Skeletal muscle satellite cell (primary cell): ENCODE results near the gene LAMP1.

Experiments used
- H3K27me3 ChIP-seq: 2 replicates; pipeline ENCODE4 v1.7.0; 2013; ENCODE audit warnings: low read length; ENCODE audit not compliant: control insufficient read depth, insufficient read depth
- H3K36me3 ChIP-seq: 2 replicates; pipeline ENCODE4 v1.7.0; 2013; ENCODE audit warnings: mild to moderate bottlenecking, control low read depth, low read length; ENCODE audit not compliant: insufficient read depth
- H3K4me1 ChIP-seq: 2 replicates; pipeline ENCODE4 v1.7.0; 2013; ENCODE audit warnings: low read length; ENCODE audit not compliant: control insufficient read depth, insufficient read depth
- H3K4me2 ChIP-seq: 2 replicates; pipeline ENCODE4 v1.7.0; 2013; ENCODE audit warnings: mild to moderate bottlenecking, low read length
- H3K4me3 ChIP-seq: 2 replicates; pipeline ENCODE4 v1.7.0; 2013; ENCODE audit warnings: low read length
- H3K9ac ChIP-seq: 2 replicates; pipeline ENCODE4 v1.7.0; 2013; ENCODE audit warnings: mild to moderate bottlenecking, low read depth, low read length, moderate library complexity
- H3K9me3 ChIP-seq: replicated peaks from 2 replicates; pipeline ENCODE4 v1.7.0; 2013; ENCODE audit warnings: mild to moderate bottlenecking, control low read depth, low read length

Gene LAMP1

DNA sequence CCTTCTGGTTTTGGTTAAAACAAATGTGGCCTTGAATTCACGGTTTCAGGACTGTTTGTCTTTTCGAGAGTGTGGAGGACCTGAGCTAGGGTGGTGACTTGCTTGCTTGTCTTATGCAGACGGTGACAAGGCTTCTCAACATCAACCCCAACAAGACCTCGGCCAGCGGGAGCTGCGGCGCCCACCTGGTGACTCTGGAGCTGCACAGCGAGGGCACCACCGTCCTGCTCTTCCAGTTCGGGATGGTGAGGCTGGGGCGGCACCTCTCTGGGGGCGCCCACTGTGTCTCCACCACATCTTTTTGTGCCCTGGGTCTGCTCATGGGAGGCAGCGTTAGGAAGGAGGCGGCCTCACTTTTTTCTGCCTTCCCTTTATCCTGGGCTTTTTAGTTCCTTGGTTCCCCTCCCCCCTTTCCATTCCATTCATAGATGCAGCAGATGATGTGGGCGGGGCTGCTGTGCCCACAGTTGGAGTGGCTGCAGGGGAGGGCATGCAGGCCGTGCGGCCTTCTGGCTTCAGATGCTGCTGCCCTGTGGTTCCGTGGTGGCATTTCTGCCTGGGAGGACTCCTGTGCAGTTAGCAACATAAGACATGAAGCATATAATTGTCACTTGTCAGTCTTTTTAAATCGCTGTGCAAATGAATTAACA, 23.3 kb downstream of the LAMP1 start:
- no peaks in the 10 kb centered on the region for H3K4me1 ChIP-seq
- peaks cover 70% of the 10 kb centered on the region for H3K36me3 ChIP-seq
- no peaks in the 10 kb centered on the region for H3K9me3 ChIP-seq
- H3K4me2 ChIP-seq = no peak overlapping the region
- H3K9ac ChIP-seq = no peak overlapping the region
- H3K4me3 ChIP-seq = no peak overlapping the region
- no peaks in the 10 kb centered on the region for H3K27me3 ChIP-seq

DNA sequence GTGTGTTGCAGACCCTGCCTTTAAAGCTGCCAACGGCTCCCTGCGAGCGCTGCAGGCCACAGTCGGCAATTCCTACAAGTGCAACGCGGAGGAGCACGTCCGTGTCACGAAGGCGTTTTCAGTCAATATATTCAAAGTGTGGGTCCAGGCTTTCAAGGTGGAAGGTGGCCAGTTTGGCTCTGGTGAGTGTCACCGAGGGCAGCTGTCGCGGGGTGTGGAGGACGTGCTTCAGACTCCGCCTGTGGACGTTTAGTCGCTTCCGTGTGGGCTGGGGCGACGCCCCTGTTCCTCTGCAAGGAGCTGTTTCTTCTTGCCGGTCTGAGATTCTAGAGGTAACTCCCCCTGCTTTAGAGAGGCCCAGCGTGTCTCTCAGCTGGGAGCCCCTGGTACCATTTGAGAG, 24.5 kb downstream of the LAMP1 start:
- H3K27me3 ChIP-seq = no peaks in the 10 kb centered on the region

DNA sequence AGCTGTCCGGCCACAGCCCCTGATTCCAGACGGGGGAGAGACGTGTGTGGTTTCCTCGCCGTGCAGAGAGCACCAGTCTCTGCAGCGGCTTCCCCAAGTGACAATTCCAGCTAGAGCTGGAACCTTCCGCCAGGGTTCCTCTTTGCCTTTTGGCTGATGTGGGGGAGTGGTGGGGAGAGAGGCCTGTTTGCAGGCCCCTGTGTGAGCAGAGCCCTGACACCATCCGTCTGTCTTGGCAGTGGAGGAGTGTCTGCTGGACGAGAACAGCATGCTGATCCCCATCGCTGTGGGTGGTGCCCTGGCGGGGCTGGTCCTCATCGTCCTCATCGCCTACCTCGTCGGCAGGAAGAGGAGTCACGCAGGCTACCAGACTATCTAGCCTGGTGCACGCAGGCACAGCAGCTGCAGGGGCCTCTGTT, 25.0 kb downstream of the LAMP1 start:
- no peak overlapping the region for H3K4me2 ChIP-seq
- no peak overlapping the region for H3K4me3 ChIP-seq
- no peaks in the 10 kb centered on the region for H3K9me3 ChIP-seq
- H3K27me3 ChIP-seq = no peaks in the 10 kb centered on the region
- H3K4me1 ChIP-seq = no peaks in the 10 kb centered on the region
- no peak overlapping the region for H3K9ac ChIP-seq
- H3K36me3 ChIP-seq = peaks cover 71% of the 10 kb centered on the region

More for the DNA sequence above, 24.5 kb downstream of the LAMP1 start:
- Histone ChIP-seq H3K4me3 (no peak overlapping the region), H3K9me3 (no peaks in the 10 kb centered on the region), H3K9ac (no peak overlapping the region), H3K4me2 (no peak overlapping the region), H3K36me3 (peaks cover 76% of the 10 kb centered on the region), H3K4me1 (no peaks in the 10 kb centered on the region)

DNA sequence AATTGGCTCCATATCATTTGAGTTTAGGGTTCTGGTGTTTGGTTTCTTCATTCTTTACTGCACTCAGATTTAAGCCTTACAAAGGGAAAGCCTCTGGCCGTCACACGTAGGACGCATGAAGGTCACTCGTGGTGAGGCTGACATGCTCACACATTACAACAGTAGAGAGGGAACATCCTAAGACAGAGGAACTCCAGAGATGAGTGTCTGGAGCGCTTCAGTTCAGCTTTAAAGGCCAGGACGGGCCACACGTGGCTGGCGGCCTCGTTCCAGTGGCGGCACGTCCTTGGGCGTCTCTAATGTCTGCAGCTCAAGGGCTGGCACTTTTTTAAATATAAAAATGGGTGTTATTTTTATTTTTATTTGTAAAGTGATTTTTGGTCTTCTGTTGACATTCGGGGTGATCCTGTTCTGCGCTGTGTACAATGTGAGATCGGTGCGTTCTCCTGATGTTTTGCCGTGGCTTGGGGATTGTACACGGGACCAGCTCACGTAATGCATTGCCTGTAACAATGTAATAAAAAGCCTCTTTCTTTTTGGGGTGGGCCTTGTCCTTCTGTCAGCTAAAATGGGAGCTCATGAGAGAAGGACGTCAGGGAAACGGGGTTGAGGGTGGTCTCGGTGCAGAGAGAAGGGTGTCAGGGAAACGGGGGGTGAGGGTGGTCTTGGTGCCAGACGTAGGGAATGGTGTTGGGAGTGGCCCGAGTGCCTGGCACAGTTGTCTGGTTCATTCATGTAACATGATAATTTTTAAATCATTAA, 26.0 kb downstream of the LAMP1 start:
- peaks cover 61% of the 10 kb centered on the region for H3K36me3 ChIP-seq
- H3K27me3 ChIP-seq = no peaks in the 10 kb centered on the region
- no peak overlapping the region for H3K4me3 ChIP-seq
- H3K9ac ChIP-seq = no peak overlapping the region
- no peak overlapping the region for H3K4me2 ChIP-seq
- H3K9me3 ChIP-seq = no peaks in the 10 kb centered on the region
- H3K4me1 ChIP-seq = no peaks in the 10 kb centered on the region

DNA sequence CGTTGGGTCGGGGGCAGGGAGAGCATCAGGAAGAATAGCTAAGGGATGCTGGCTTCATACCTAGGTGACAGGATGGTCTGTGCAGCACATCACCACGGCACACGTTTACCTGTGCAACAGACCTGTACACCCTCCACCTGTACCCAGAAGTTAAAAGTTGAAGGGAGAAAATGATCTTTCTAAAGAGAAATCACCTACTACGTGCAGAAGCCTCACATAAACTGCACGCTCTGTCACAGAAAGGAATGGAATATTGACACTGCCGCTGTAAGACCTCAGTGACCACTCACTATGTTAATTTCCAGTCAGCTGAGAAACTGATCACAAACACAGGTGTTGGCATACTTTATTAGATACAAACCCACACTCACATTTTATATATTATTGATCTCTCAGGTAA, 26.8 kb downstream of the LAMP1 start:
- H3K4me2 ChIP-seq = no peak overlapping the region
- no peak overlapping the region for H3K4me3 ChIP-seq
- no peaks in the 10 kb centered on the region for H3K4me1 ChIP-seq
- peaks cover 55% of the 10 kb centered on the region for H3K36me3 ChIP-seq
- no peaks in the 10 kb centered on the region for H3K9me3 ChIP-seq
- no peak overlapping the region for H3K9ac ChIP-seq
- no peaks in the 10 kb centered on the region for H3K27me3 ChIP-seq

DNA sequence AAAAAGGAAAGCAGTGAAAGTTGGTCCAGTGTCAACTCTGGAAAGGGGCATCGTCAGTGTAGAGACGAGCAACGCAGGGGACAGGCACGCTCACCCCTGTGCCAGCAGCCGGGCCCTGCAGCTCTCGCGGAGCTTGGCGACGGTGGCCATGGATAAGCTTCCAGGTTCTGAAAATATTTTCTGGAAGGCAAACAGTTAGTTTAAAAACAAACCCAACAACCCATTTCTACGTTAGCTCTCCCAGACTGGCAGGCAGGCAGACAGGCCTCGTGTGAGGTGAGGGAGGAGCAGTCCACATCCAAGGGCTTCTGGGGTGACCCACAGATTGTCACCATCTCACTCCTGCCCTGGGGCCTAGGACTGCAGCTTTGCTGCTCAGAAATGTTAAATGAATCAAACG, 27.4 kb downstream of the LAMP1 start:
- Histone ChIP-seq H3K9ac (no peak overlapping the region), H3K36me3 (peaks cover 50% of the 10 kb centered on the region), H3K4me1 (no peaks in the 10 kb centered on the region), H3K4me3 (no peak overlapping the region), H3K4me2 (no peak overlapping the region), H3K27me3 (no peaks in the 10 kb centered on the region), H3K9me3 (no peaks in the 10 kb centered on the region)

DNA sequence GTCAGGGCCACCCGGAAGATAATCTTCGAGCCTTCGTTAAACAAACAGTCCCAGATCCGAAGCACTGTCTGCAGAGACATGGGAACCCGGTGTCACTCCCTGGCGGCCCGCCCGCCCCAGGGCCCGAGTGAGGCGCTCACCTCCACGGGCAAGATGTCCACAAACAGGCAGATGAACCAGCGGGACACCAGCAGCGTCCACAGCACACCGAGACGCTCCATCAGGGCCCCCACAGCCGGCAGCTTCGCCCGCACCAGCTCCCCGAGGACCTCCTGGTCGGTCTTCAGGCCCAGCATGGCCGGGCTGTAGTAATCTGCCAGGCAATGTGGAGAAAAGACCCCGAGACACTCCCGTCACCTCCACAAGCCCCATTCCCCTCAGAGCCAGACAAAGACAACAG, 28.7 kb downstream of the LAMP1 start:
- Histone ChIP-seq H3K9me3 (no peaks in the 10 kb centered on the region), H3K4me2 (no peak overlapping the region), H3K4me3 (no peak overlapping the region), H3K9ac (no peak overlapping the region), H3K27me3 (no peaks in the 10 kb centered on the region), H3K4me1 (no peaks in the 10 kb centered on the region), H3K36me3 (peaks cover 38% of the 10 kb centered on the region)

DNA sequence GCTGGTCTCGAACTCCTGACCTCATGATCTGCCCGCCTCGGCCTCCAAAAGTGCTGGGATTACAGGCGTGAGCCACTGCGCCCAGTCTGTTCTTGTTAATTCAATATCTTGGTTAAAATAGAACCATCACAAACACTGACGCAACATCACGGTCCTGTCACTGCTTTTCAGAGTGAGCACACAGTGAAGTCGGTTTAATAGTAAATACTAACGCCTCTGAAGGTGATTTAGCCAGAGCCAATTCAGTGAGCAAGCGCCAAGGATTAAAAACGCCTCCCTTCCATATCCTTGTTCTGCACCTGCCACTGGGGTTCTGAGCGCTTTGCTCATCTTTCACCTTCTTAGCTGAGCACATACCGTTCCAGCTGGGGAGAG, 30.3 kb downstream of the LAMP1 start:
- no peak overlapping the region for H3K4me3 ChIP-seq
- H3K9me3 ChIP-seq = no peaks in the 10 kb centered on the region
- peaks cover 23% of the 10 kb centered on the region for H3K36me3 ChIP-seq
- no peak overlapping the region for H3K4me2 ChIP-seq
- no peaks in the 10 kb centered on the region for H3K4me1 ChIP-seq
- no peak overlapping the region for H3K9ac ChIP-seq
- no peaks in the 10 kb centered on the region for H3K27me3 ChIP-seq

DNA sequence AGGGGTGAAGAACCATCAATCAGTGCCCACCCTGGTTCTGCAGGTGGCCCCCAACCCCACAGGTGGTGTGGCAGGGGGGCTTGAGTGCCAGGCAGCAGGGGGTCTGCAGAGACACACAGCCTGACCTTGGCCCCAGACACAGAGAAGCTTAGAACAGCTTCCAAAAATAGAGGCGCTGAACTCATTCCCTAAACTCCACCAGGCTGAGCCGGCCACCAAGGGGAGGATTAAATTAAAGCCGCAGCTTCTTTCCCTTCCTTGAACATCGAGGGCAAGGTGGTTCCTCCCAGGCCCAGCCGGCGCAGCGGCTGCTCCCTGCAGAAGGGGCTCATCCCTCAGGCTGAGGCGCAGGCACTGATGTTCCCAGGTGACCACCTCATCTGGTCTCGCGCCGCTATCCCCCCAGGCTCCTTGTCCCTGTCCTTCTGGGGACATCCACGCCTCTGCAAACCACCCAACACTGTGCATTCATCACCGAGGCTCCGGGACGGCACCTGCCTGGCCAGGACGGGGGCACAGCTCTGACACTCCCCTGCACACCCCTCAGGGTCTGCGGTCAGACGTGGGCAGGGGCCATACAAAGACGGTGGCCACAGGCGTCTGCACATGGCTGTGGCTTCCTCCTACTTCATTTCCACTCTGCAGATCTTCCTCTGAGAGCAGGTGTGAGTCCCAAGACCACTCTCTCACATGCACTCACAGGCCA, 30.9 kb downstream of the LAMP1 start:
- Histone ChIP-seq H3K9me3 (no peaks in the 10 kb centered on the region), H3K9ac (no peak overlapping the region), H3K27me3 (no peaks in the 10 kb centered on the region), H3K4me3 (no peak overlapping the region), H3K4me1 (no peaks in the 10 kb centered on the region), H3K4me2 (no peak overlapping the region), H3K36me3 (peaks cover 21% of the 10 kb centered on the region)

DNA sequence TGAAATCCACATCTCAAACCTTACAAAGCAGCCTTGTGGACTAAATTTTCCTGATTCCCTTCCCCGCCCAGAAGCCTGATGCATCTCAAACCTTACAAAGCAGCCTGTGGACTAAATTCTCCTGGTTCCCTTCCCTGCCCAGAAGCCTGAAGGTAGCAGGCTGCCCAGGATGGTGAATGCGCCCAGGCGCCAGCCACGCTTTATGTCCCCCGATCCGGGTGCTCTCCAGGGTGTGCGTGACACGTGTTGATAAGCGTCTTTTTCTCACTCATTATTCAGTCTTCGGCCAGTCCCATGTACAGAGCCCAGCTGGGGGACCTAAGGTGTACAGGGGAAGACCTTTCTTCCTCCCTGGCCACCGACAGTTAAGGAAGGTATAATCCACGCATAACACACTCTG, 31.8 kb downstream of the LAMP1 start:
- no peaks in the 10 kb centered on the region for H3K4me1 ChIP-seq
- no peak overlapping the region for H3K4me3 ChIP-seq
- no peak overlapping the region for H3K4me2 ChIP-seq
- peaks cover 12% of the 10 kb centered on the region for H3K36me3 ChIP-seq
- H3K9me3 ChIP-seq = no peaks in the 10 kb centered on the region
- no peaks in the 10 kb centered on the region for H3K27me3 ChIP-seq
- no peak overlapping the region for H3K9ac ChIP-seq

DNA sequence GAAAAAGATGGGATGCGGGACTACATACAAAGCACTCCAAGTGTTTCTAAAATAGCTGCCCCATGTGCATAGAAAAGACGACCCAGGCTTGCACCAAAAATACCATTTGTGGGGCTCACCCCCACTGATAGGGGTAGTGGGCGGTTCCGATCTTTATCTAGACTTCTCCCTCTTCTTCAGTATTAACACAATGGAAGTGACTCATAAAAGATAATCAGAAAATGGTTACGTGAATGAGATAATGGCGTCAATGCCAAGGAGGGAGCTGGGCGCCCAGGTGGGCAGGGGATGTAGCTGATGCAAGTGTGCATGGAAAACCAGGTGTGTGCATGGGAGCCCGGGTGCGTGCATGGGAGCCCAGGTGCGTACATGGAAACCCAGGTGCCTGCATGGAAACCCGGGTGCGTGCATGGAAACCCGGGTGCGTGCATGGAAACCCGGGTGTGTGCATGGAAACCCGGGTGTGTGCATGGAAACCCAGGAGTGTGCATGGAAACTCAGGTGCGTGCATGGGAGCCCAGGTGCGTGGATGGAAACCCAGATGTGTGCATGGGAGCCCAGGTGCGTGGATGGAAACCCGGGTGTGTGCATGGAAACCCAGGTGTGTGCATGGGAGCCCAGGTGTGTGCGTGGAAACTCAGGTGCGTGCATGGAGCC, 32.7 kb downstream of the LAMP1 start:
- Histone ChIP-seq H3K27me3 (no peaks in the 10 kb centered on the region), H3K4me1 (no peaks in the 10 kb centered on the region), H3K4me2 (no peak overlapping the region), H3K36me3 (peaks cover 7% of the 10 kb centered on the region), H3K9me3 (no peaks in the 10 kb centered on the region), H3K9ac (no peak overlapping the region), H3K4me3 (no peak overlapping the region)
